GM12892 (cell line): ENCODE measurements around the gene USP11.

ENCODE experiments used
- POLR2A ChIP-seq: IDR thresholded peaks from 2 replicates; pipeline ENCODE4 v1.6.1; 2011; ENCODE audit warnings: low read depth, low read length, control low read depth
- POLR2AphosphoS5 ChIP-seq: IDR thresholded peaks from 2 replicates; pipeline ENCODE4 v1.6.1; 2011; ENCODE audit warnings: low read depth, low read length, control low read depth

DNA sequence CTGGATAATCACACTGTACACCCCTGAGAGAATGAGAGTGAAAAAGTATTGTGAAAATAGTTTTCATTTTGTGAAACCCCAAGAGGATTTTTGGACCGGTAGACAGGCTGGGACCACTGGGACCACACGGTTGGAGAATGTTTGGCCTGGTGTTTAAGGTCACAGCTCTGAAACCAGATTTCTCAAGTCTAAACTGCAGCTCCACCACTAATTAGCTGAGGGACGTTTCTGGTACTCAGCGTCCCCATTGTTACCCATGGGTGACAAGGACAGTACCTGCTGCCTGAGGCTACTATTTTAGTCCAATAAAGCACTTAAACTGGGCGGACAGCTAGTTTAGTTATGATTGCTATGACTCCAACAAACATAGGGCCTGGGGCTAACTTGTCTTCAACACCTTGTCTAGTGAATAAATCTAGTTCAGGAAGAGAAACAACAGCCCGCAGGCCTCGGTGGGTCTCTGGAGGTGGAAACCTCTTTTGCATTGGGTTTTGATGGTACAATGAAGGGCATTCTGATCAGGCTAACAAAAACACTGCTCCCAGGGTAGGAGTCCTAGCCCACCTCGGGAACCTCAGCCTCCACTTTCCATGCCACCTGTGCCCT lies 509 bp upstream of the USP11 start:
- TF ChIP-seq POLR2AphosphoS5 (no peak), POLR2A (no peak)
